MM.1S (cell line): ENCODE data around the gene NOXA1.

Source experiments
- EZH2phosphoT487 ChIP-seq: fragments of 300-600 bp; sonication (generic); IDR thresholded peaks from 2 replicates; pipeline ENCODE4 v1.6.1; 2018; ENCODE audit warnings: antibody characterized with exemption, low read length
- TF ChIP-seq, protein P1 (sequence below): fragments of 300-600 bp; sonication (generic); IDR thresholded peaks from 2 replicates; pipeline ENCODE4 v1.5.1; 2016; ENCODE audit warnings: antibody characterized with exemption, low read length, mixed read lengths

DNA sequence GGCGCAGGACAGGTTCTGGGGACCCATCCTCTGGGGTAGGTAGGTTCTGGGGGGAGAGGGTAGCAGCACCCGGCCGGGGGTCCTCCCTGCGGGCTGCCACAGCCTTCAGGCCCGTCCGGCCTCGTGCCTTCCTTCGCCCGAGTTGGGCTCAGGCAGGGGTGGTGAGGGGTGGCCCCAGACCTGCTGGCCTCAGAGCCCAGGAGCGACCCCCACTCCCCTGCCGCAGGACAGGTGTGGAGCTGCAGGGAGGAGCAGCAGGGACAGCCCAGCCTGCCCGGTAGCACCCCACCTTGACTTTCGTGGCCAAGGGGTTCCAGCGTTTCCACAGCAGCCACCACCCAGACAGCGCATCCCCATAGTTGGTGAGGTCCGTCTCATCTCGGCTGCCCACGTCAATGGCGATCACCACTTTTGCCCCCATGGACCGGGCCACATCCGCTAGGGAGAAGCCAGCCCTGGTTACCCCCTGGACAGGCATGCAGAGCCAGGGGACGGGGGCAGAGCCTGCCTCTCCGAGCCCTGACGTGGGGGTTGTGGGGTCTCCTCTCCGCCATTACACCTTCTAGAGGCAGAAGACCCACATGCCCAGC, 39.3 kb downstream of the NOXA1 start:
- TF ChIP-seq, protein P1, sequence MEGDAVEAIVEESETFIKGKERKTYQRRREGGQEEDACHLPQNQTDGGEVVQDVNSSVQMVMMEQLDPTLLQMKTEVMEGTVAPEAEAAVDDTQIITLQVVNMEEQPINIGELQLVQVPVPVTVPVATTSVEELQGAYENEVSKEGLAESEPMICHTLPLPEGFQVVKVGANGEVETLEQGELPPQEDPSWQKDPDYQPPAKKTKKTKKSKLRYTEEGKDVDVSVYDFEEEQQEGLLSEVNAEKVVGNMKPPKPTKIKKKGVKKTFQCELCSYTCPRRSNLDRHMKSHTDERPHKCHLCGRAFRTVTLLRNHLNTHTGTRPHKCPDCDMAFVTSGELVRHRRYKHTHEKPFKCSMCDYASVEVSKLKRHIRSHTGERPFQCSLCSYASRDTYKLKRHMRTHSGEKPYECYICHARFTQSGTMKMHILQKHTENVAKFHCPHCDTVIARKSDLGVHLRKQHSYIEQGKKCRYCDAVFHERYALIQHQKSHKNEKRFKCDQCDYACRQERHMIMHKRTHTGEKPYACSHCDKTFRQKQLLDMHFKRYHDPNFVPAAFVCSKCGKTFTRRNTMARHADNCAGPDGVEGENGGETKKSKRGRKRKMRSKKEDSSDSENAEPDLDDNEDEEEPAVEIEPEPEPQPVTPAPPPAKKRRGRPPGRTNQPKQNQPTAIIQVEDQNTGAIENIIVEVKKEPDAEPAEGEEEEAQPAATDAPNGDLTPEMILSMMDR, result no peak
- TF ChIP-seq EZH2phosphoT487, result no peak
